Measurements from ENCODE around the gene FAM227B. TPM values are rescaled to one million over a fixed set of nuclear protein-coding genes. Genes with fewer than 3 reads are reported as not detected.
"Not testable (repeated sequence)": the region's sequence is repeated elsewhere in the genome, so short reads cannot be mapped to it uniquely, and the experiment has no call there.

FAM227B gene
- total RNA-seq, 1 donor from 2014 or later: 2.9 TPM

DNA sequence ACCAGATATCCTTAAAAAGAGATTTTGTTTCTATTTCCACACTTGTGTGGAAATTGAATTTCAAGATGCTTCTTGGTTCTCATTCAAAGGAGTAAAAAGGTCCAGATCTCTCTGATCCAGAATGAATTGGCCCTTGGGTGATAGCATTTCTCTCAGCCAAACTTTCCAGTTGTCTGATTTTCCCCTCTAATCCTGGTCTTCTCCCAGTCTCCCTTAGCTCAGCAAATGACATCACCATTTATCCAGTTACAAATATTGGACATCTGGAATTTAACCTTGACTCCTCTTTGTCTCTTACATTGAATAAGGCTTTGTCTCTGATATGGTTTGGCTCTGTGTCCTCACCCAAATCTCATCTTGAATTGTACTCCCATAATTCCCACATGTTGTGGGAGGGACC is 207.8 kb downstream of the FAM227B start:
- H3K36me3 ChIP-seq: no peaks in the 10 kb centered on the region
- no peak overlapping the region for H3K27ac ChIP-seq
- no peaks in the 10 kb centered on the region for H3K9me3 ChIP-seq
- intact Hi-C loops (cut with DNase I): no loop called here
- no peak for TF ChIP-seq POLR2AphosphoS5 (IDR thresholded peaks at IDR 0.05; ENCODE audit: insufficient read depth in 1 of 2, low read depth in 1 of 2)
- no peak for TF ChIP-seq POLR2A (IDR thresholded peaks at IDR 0.05)
- TF ChIP-seq, protein P1, sequence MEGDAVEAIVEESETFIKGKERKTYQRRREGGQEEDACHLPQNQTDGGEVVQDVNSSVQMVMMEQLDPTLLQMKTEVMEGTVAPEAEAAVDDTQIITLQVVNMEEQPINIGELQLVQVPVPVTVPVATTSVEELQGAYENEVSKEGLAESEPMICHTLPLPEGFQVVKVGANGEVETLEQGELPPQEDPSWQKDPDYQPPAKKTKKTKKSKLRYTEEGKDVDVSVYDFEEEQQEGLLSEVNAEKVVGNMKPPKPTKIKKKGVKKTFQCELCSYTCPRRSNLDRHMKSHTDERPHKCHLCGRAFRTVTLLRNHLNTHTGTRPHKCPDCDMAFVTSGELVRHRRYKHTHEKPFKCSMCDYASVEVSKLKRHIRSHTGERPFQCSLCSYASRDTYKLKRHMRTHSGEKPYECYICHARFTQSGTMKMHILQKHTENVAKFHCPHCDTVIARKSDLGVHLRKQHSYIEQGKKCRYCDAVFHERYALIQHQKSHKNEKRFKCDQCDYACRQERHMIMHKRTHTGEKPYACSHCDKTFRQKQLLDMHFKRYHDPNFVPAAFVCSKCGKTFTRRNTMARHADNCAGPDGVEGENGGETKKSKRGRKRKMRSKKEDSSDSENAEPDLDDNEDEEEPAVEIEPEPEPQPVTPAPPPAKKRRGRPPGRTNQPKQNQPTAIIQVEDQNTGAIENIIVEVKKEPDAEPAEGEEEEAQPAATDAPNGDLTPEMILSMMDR (IDR thresholded peaks at IDR 0.05): no peak
- DNase-seq (ENCODE audit: extremely low spot score in 2 of 2): no peak
- H3K4me3 ChIP-seq: no peak overlapping the region
- no peaks in the 10 kb centered on the region for H3K4me1 ChIP-seq
- no peaks in the 10 kb centered on the region for H3K27me3 ChIP-seq

DNA sequence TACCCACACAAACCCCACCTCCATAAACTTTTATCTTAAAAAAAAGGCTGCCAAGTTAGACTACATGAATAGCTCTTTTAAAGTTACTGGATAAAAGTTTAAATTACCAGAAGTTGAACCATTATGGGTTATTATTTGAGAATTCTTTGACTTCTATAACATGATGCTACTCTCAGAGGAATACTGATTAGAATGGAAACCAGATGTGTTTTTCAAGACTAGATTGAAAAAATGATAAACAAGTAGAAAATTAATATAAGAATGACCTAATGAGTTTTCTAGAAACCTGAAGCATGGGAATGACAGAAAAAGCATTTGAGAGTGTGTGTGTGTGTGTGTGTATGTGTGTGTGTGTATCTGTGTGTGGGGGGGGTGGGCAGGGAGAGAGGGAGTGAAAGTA is 210.0 kb downstream of the FAM227B start:
- no peaks in the 10 kb centered on the region for H3K27me3 ChIP-seq
- no peaks in the 10 kb centered on the region for H3K9me3 ChIP-seq
- intact Hi-C loops (cut with DNase I): no loop called here
- H3K4me1 ChIP-seq: no peaks in the 10 kb centered on the region
- TF ChIP-seq, protein P1 (IDR thresholded peaks at IDR 0.05): no peak
- TF ChIP-seq POLR2A (IDR thresholded peaks at IDR 0.05) (no peak), POLR2AphosphoS5 (IDR thresholded peaks at IDR 0.05; ENCODE audit: insufficient read depth in 1 of 2, low read depth in 1 of 2) (no peak)
- H3K4me3 ChIP-seq: no peak overlapping the region
- H3K27ac ChIP-seq: no peak overlapping the region
- no peak for DNase-seq (ENCODE audit: extremely low spot score in 2 of 2)
- no peaks in the 10 kb centered on the region for H3K36me3 ChIP-seq

DNA sequence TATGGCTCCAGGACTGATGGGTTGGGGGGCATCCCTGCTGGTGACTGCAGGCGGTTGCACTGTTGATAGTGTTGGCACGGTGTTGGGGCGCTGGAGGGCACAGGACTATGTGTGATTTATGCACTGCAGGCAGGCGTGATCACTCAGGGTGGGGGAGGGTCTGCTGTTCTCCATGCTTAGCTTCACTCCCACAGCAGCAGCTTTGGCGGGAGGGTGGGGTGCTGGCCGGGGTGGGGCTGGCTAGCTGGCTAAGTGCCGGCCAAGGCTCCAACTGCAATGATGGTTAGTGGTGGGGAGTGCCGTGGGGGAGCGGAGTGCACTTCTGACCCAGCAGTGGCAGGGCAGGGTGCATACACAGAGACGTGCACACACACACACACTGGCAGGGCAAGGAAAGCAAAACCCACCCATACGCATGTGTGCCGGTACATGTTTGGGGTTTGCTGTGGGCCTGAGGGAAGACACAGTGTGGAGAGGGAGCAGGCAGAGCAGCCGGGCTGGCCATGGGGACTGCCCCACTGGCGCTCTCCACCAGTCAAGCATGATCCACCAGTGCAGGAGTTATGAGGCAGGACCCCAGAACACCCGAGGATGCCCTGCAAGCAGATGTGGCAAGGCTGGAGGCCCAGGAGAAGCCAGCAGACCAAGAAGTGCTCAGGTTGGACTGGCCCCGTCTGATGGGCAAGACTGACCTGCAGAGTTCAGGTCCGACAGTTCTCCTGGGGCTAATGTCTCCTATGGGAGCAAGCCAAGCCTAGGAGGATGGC is 214.1 kb downstream of the FAM227B start:
- H3K4me3 ChIP-seq: no peak overlapping the region
- no peak for DNase-seq (ENCODE audit: extremely low spot score in 2 of 2)
- no peaks in the 10 kb centered on the region for H3K4me1 ChIP-seq
- intact Hi-C loops (cut with DNase I): no loop called here
- H3K27me3 ChIP-seq: no peaks in the 10 kb centered on the region
- H3K36me3 ChIP-seq: no peaks in the 10 kb centered on the region
- TF ChIP-seq POLR2A (IDR thresholded peaks at IDR 0.05): no peak
- TF ChIP-seq, protein P1 (IDR thresholded peaks at IDR 0.05): no peak
- TF ChIP-seq POLR2AphosphoS5 (IDR thresholded peaks at IDR 0.05; ENCODE audit: insufficient read depth in 1 of 2, low read depth in 1 of 2): no peak
- no peaks in the 10 kb centered on the region for H3K9me3 ChIP-seq
- no peak overlapping the region for H3K27ac ChIP-seq

DNA sequence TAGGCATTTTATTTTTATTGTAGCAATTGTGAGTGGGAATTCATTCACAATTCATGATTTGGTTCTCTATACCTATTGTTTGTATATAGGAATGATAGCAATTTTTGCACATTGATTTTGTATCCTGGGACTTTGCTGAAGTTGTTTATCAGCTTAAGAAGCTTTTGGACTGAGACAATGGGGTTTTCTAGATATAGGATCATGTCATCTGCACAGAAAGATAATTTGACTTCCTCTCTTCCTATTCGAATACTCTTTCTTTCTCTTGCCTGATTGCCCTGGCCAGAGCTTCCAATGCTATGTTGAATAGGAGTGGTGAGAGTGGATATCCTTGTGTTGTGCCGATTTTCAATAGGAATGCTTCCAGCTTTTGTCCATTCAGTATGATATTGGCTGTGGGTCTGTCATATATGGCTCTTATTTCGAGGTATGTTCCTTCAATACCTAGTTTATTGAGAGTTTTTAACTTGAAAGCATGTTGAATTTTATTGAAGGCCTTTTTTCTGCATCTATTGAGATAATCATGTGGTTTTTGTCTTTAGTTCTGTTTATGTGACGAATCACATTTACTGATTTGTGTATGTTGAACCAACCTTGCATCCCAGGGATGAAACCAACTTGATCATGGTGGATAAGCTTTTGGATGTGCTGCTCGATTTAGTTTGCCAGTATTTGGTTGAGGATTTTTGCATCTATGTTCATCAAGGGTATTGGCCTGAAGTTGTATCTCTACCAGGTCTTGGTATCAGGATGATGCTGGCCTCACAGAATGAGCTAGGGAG is 217.9 kb downstream of the FAM227B start:
- H3K27me3 ChIP-seq; H3K36me3 ChIP-seq; H3K4me1 ChIP-seq; H3K27ac ChIP-seq; H3K4me3 ChIP-seq; H3K9me3 ChIP-seq; intact Hi-C loops (cut with DNase I); DNase-seq (ENCODE audit: extremely low spot score in 2 of 2): not testable (repeated sequence)

DNA sequence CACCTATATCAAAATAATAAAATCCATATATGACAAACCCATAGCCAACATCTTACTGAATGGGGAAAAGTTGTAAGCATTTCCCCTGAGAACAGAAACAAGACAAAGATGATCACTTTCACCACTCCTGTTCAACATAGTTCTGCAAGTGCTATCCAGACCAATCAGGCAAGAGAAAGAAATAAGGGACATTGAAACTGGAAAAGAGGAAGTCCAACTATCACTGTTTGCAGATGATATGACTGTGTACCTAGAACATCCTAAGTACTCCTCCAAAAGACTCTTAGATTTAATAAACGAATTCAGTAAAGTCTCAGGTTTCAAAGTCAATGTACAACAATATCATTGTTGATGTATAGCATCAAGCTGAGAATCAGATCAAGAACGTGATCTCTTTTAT is 233.1 kb downstream of the FAM227B start:
- intact Hi-C loops (cut with DNase I): no loop called here
- H3K4me1 ChIP-seq: no peaks in the 10 kb centered on the region
- H3K4me3 ChIP-seq: no peak overlapping the region
- no peaks in the 10 kb centered on the region for H3K36me3 ChIP-seq
- no peaks in the 10 kb centered on the region for H3K9me3 ChIP-seq
- TF ChIP-seq POLR2AphosphoS5 (IDR thresholded peaks at IDR 0.05; ENCODE audit: insufficient read depth in 1 of 2, low read depth in 1 of 2) (no peak), POLR2A (IDR thresholded peaks at IDR 0.05) (no peak)
- TF ChIP-seq, protein P1 (IDR thresholded peaks at IDR 0.05): no peak
- no peak overlapping the region for H3K27ac ChIP-seq
- DNase-seq (ENCODE audit: extremely low spot score in 2 of 2): no peak
- H3K27me3 ChIP-seq: no peaks in the 10 kb centered on the region

Data from vagina (tissue), 2 donors.